GM18511 (cell line): Measurements from ENCODE around the gene ANKRD27.
"Not testable (repeated sequence)": the region's sequence is repeated elsewhere in the genome, so short reads cannot be mapped to it uniquely, and the experiment has no call there.

Source experiments
- ATAC-seq: cut with Tn5 transposase; IDR thresholded peaks from one replicate; pipeline ENCODE4 v1.9.1; 2021; ENCODE audit warnings: mild to moderate bottlenecking, moderate library complexity; ENCODE audit not compliant: unreplicated experiment

Gene ANKRD27

GRCh38 chr19:32674931-32675719, at the start of gene ANKRD27:
Gene ANKRD27 (minus strand): TSS chr19:32675180. CDS start chr19:32659015, 16,165 bp downstream.
- peak; percentile 96 for ATAC-seq

- ATAC-seq: no peak
Measured at GRCh38 chr19:32720936-32721250, 45.9 kb upstream of the ANKRD27 start.

- ATAC-seq: no peak
Measured at GRCh38 chr19:32720216-32720935, 45.4 kb upstream of the ANKRD27 start.

- ATAC-seq: no peak
Measured at GRCh38 chr19:32719611-32720059, 44.7 kb upstream of the ANKRD27 start, which contains the start of gene TDRD12. Gene TDRD12 (plus strand): TSS chr19:32719767. CDS start chr19:32720073, 306 bp downstream.

GRCh38 chr19:32718286-32718685, 43.3 kb upstream of the ANKRD27 start:
- no peak for ATAC-seq

- no peak for ATAC-seq
Measured at GRCh38 chr19:32717496-32717895, 42.5 kb upstream of the ANKRD27 start.

- not testable (repeated sequence) for ATAC-seq
Measured at GRCh38 chr19:32716203-32716602, 41.2 kb upstream of the ANKRD27 start.

- no peak for ATAC-seq
Measured at GRCh38 chr19:32711747-32712146, 36.8 kb upstream of the ANKRD27 start.

GRCh38 chr19:32709032-32709431, 34.1 kb upstream of the ANKRD27 start:
- no peak for ATAC-seq

- ATAC-seq: no peak
Measured at GRCh38 chr19:32708457-32708856, 33.5 kb upstream of the ANKRD27 start.

- not testable (repeated sequence) for ATAC-seq
Measured at GRCh38 chr19:32704006-32704405, 29.0 kb upstream of the ANKRD27 start.

GRCh38 chr19:32702010-32702409, 27.0 kb upstream of the ANKRD27 start:
- ATAC-seq: no peak

GRCh38 chr19:32700129-32700528, 25.1 kb upstream of the ANKRD27 start:
- ATAC-seq: not testable (repeated sequence)

GRCh38 chr19:32696771-32697170, 21.8 kb upstream of the ANKRD27 start:
- ATAC-seq: not testable (repeated sequence)

GRCh38 chr19:32695506-32695905, 20.5 kb upstream of the ANKRD27 start:
- ATAC-seq: not testable (repeated sequence)

GRCh38 chr19:32694851-32695250, 19.9 kb upstream of the ANKRD27 start:
- ATAC-seq: not testable (repeated sequence)

GRCh38 chr19:32694316-32694715, 19.3 kb upstream of the ANKRD27 start:
- not testable (repeated sequence) for ATAC-seq

GRCh38 chr19:32693151-32694108, 18.4 kb upstream of the ANKRD27 start:
- not testable (repeated sequence) for ATAC-seq

- ATAC-seq: no peak
Measured at GRCh38 chr19:32692727-32693061, 17.7 kb upstream of the ANKRD27 start.

GRCh38 chr19:32691952-32692726, 17.2 kb upstream of the ANKRD27 start:
- peak; percentile 77 for ATAC-seq
